NCI-H128 (cell line): ENCODE results near the gene CNNM3.
"Not testable (repeated sequence)": the region's sequence is repeated elsewhere in the genome, so short reads cannot be mapped to it uniquely, and the experiment has no call there.

Experiments used
- DNase-seq: peaks from one replicate; lab custom pipeline; 2025; ENCODE audit not compliant: unreplicated experiment; lab: John Stamatoyannopoulos, UW

CNNM3 gene

GRCh38 chr2:96816127-96816835, at the start of gene CNNM3:
TSS of gene CNNM3 (plus strand) at chr2:96816268. CDS start at chr2:96816278, 10 bp downstream.
- DNase-seq: peak; percentile 90

DNA sequence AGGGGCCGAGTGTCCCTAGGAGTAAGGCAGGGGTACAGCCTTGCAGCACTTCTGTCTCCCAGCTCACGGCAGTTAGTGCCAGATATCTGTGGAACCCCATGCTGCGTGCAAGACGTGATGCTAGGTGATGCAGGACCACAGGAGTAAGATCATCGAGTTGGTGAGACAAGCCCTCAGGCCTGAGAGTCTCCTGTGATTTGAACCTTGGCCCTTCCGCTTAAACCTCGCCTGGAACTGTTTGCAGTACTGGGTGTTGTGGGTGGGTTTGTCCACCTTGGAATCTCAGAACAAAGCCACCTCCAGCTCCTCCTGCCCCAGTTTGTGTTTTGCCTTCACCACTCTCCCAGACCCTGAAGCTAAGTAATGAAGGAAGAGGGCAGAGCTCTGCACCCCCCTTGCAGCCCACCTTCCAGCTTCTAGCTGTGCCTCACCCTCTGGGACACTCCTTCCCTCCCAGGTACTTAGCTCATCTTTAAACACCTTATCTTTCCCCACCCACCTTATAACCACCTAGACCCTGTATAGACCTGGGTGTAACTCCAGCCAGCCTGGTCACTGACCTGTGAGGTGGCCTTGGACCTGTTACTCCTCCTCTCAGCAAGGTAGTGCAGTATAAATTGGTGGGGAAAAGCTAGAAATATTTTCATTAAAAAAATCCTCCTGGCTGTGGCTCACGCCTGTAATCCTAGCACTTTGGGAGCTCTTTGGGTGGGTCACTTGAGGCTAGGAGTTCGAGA, 48.8 kb upstream of the CNNM3 start:
- no peak for DNase-seq

GRCh38 chr2:96768083-96768561, 47.9 kb upstream of the CNNM3 start:
- DNase-seq: no peak

GRCh38 chr2:96769814-96770213, 46.3 kb upstream of the CNNM3 start:
- no peak for DNase-seq

DNA sequence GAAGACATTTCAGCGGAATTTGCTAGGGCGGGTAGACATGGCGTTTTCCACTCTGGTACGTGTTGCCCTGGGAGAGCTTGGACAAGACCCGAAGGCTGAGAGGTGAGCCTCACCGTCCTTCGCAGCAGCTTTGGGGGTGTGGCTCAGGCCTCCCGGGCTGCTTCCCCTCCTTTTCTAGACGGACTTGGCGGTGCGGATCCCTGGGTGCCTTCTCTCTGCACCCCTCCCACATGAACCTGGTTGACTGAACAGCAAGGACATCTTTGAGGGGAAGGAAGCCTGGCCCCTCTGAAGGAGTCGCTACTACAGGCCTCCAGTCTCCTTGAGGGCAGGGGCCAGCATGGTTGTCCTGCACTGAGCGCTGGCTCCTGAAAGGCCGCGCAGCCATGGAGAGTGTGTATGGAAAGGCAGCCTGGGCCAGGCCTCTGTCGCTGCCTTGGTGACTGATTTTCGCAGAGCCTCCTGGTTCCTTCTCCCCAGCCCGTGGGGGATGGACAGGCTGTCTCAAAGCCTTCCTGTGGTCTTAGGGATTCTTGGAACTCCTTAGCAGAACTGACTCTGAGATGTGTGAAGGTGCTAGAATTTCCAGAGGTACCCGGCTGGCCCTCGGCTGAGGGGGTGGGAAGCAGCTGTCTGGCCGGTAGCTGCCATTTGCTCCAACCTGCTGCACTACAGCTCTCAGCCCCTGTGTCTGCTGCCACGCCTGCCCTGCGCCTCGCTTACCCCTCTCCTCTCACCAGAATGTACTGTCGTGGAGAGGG, 45.4 kb upstream of the CNNM3 start:
- no peak for DNase-seq

- DNase-seq: no peak
These were observed 44.1 kb upstream of the CNNM3 start for GRCh38 chr2:96771796-96772618.

DNA sequence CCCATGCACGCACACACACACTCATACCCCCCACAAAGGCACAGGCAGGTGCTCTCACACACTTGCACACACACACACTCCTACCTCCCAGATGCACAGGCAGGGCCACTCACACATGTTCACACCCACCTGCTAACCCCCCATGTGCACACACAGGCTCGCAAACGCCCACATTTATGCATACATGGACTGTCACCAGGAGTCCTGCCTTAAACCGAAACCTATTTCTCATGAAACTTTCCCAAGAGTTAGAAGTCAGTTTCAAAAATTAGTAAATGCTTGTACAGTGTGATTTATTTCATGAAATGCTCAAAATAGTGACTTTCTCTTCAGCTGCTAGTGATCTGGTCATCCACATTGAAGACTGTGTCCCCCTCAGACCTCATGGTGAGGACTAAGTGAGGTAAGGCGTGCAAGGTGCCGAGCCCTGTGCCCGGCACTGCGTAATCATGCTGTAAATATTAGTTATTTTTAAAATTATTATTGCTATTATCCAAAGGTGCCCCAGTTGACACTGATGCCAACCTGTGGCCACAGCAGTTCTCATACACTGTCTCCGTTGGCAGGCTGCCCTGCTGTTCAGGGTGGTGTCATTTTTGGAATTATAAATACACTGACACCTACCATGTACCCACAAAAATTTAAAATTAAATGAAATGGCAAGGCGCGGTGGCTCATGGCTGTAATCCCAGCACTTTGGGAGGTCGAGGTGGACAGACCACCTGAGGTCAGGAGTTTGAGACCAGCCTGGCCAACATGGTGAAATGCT, 43.0 kb upstream of the CNNM3 start:
- DNase-seq: no peak

DNA sequence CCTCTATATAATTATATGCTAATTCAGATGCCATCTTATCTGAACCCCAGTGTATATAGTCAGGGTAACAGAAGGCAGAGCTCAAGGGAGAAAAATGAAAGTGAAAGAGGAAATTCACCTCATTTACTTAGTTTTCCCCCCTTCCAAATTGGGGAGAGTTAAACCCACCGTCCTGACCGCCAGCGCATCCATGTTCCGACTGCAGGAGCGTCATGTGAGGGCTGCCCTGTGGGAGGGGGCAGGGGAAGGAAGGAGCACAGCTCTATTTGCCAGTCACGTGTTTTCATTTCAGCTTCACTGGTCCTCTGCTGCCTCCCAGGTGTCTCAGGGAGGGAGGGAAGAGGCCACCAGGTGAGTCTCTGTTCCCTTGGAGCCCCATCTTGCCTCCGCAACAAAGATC, 42.1 kb upstream of the CNNM3 start:
- DNase-seq: no peak

DNA sequence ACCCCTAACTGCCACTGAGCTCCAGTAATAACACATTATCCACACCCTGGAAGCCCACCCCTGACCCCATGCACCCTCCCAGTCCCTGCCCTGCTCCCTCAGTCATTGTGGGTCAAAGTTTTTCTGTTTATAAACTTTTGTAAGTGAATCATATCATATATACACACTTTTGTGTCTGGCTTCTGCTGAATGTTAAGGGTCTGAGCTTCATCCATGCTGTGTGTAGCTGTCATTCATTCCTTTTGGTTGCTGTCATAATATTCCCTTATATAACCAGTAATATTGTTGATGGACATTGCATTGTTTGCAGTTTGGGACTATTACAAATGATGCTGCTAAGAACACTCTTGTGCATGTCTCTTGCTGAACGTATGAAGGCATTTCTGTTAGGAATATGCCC, 40.9 kb upstream of the CNNM3 start:
- no peak for DNase-seq

DNA sequence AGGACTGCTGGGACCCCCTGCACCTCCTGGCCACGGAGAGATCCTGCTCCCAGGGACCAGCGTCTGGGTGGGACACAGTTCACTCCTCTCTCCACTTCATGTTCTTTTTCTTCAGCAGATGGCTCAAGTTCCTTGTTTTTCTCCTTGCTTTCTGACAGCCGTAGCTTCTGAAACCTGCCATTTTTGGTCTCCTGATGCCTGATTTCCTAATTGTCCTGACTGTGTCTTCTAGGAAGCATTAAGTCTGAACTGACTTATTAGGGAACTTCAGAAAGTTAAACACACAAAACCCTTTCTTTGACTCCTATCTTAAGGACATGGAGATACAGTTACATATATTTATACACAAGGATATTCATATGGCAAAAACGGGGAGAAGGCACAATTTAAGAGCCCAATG, 32.7 kb upstream of the CNNM3 start:
- DNase-seq: no peak

DNA sequence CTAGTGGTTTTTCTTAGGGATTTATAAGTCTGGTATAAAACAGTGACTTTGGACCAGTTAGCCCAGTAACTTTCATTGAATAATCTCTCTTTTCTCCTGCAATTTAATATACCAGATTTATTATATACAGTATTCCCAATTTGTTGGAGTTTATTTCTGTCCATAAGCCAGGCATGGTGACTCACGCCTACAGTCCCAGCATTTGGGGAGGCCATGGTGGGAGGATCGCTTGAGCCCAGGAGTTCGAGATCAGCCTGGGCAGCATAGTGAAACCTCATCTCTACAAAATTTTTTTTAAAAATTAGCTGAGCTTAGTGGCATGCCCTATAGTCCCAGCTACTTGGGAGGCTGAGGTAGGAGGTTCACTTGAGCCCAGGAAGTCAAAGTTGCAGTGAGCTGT, 28.7 kb upstream of the CNNM3 start:
- no peak for DNase-seq

GRCh38 chr2:96788442-96789244, 27.4 kb upstream of the CNNM3 start:
- DNase-seq: no peak

DNA sequence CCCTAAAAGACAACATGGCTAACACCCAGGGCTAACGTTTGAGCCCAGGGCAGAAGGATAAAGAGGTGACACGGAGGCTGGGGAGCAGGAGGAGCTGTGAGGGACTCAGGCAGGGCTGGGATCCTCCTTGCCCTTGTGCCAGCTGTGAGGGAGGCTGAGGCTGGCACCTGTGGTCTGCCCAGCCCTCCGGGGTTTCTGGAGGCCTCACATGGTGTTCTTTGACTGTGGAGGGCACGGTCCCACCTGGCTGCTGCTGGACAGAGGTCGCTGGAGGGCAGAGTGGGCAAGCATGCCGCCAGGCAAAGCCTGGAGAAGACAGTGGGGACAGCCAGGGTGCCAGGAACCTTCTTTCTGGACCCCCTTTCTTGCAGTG, 26.8 kb upstream of the CNNM3 start:
- no peak for DNase-seq

DNA sequence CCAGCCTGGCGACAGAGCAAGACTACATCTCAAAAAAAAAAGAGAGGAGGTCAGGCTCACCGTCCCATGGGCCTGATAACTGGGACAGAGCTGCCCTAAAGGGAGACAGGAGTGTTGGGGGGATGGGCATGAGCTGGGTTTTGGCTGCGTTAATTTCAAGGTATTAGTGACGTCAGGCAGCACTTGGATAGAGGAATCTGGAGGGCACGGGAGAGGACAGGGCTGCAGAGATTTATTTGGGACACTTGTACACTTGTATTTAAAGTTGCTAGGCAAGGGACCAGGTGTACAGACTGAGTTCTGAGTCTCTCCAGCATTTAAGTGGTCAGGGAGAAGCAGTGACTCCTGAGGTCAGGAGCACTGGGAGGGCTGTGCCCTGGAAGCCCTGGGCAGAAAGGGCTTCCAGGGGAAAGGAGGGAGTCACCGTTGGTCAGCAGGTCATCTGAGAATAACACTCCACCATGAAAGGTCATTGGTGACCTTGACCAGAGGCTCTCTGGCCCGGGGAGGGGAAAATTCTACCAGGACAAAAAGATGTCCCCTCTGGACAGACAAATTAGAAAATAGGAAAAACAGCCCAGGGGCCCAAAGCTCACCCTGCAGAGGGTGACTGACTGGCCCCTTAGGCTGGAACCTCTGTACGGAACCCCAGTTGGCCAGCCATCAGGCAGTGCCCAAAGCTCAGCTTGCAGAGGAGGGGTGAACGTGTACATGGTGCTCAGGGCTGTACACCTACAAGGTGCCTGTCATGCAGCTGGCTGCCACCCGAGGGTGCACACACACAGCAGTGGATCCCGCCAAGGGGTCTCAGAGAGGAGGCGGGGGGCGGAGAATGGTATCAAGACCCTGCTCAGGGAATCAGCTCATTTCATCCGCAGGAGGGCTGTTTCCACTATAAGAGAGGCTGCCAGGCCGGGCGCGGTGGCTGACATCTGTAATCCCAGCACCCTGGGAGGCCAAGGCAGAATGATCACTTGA, 23.0 kb upstream of the CNNM3 start:
- DNase-seq: no peak

- no peak for DNase-seq
These were observed 21.0 kb upstream of the CNNM3 start for GRCh38 chr2:96795076-96795475.

GRCh38 chr2:96796497-96796896, 19.6 kb upstream of the CNNM3 start:
- not testable (repeated sequence) for DNase-seq

DNA sequence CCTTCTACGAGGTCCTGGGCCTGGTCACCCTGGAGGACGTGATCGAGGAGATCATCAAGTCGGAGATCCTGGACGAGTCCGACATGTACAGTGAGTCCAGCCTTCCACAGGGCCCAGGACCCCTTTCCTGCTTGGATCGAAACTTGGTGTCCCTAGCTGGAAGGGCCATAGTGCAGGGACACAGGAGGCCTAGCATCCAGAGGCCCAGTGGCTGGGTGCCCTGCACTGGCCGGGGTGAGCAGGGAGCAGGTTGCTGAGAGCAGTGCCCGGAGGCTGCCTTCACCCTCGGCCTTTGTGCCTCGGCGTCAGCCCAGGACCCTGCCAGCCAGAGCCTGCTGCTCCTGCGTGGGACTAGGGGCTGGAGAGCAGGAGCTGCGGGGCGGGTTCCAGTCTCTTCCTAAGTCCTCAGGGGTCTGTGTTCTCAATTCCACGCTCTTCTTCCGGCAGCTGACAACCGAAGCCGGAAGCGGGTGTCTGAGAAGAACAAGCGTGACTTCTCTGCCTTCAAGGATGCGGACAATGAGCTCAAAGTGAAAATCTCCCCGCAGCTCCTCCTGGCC, 18.9 kb upstream of the CNNM3 start:
- no peak for DNase-seq
